Cardiac muscle cell (in vitro differentiated cells and primary cell): ENCODE measurements around the gene PANX2. TPM values are rescaled to one million over a fixed set of nuclear protein-coding genes. Genes with fewer than 3 reads are reported as not detected.

ENCODE experiments used
- DNase-seq, 2 donors: peaks; one replicate each; pipeline versions ENCODE4 v3.0.0 to v3.0.0-alpha.2; 2010 to 2017; ENCODE audit warnings: low read depth in 1 of 2, low spot score in 1 of 2
- H3K27ac ChIP-seq: fragments of 200-600 bp; sonication (generic); 2 replicates; pipeline ENCODE4 v1.5.1; 2016
- H3K27me3 ChIP-seq: fragments of 200-600 bp; sonication (generic); 2 replicates; pipeline ENCODE4 v1.6.0; 2016; ENCODE audit warnings: control low read depth
- H3K36me3 ChIP-seq: fragments of 200-600 bp; sonication (generic); 2 replicates; pipeline ENCODE4 v1.5.1; 2016; ENCODE audit warnings: control low read depth
- H3K4me1 ChIP-seq: fragments of 200-600 bp; sonication (generic); 2 replicates; pipeline ENCODE4 v1.8.1; 2017; ENCODE audit warnings: low read depth, mild to moderate bottlenecking, mixed run types
- H3K4me3 ChIP-seq: fragments of 200-600 bp; sonication (generic); 2 replicates; pipeline ENCODE4 v1.5.1; 2016; ENCODE audit warnings: mild to moderate bottlenecking
- H3K9me3 ChIP-seq: fragments of 200-600 bp; sonication (generic); 2 replicates; pipeline ENCODE4 v1.5.1; 2017; ENCODE audit warnings: low read depth, mild to moderate bottlenecking, control low read depth
- polyA plus RNA-seq: library from polyadenylated mRNA; unstranded; fragments of >200 nt; fragmentation: Nextera tagmentation; extraction: Ambion mirVana; gene quantifications from 2 replicates; pipeline ENCODE4 v1.2.1, GENCODE V29; 2016
- total RNA-seq: library from RNA; depleted of rRNA; stranded (reverse); fragments of >200 nt; gene quantifications from 2 replicates; pipeline ENCODE4 v1.2.3, GENCODE V29; 2016
- TF ChIP-seq, protein P1 (sequence below): IDR thresholded peaks from 2 replicates; pipeline ENCODE4 v1.5.1; 2012; ENCODE audit warnings: low read depth, mild to moderate bottlenecking, low read length

PANX2 gene
- total and polyA plus RNA-seq, 2 experiments from 2014 or later: 6.9 to 30.9 TPM

DNA sequence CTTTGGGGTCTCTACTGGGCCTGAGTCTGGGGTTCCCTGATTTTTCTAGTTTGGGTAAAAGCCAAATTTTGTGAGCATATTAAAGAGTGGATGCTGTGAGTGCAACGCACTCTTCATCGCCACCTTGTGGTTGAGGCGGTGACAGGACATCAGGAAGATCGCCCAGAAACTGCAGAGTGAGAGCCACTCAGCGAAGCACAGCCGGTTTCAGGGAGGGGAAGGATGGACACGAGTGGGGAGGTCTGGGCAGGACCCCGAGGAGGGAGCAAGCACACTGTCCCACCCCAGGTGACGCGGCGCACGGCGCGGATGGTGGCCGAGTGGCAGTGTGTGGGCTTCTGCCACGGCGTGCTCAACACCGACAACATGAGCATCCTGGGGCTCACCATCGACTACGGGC lies 39.4 kb downstream of the PANX2 start:
- Histone ChIP-seq H3K27me3 (no peaks in the 10 kb centered on the region), H3K4me3 (no peak overlapping the region), H3K4me1 (no peaks in the 10 kb centered on the region), H3K9me3 (no peaks in the 10 kb centered on the region), H3K36me3 (peaks cover 25% of the 10 kb centered on the region), H3K27ac (no peak overlapping the region)
- TF ChIP-seq, protein P1, sequence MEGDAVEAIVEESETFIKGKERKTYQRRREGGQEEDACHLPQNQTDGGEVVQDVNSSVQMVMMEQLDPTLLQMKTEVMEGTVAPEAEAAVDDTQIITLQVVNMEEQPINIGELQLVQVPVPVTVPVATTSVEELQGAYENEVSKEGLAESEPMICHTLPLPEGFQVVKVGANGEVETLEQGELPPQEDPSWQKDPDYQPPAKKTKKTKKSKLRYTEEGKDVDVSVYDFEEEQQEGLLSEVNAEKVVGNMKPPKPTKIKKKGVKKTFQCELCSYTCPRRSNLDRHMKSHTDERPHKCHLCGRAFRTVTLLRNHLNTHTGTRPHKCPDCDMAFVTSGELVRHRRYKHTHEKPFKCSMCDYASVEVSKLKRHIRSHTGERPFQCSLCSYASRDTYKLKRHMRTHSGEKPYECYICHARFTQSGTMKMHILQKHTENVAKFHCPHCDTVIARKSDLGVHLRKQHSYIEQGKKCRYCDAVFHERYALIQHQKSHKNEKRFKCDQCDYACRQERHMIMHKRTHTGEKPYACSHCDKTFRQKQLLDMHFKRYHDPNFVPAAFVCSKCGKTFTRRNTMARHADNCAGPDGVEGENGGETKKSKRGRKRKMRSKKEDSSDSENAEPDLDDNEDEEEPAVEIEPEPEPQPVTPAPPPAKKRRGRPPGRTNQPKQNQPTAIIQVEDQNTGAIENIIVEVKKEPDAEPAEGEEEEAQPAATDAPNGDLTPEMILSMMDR: peak; percentile 82
- peak; percentile 71 to 76 for DNase-seq

DNA sequence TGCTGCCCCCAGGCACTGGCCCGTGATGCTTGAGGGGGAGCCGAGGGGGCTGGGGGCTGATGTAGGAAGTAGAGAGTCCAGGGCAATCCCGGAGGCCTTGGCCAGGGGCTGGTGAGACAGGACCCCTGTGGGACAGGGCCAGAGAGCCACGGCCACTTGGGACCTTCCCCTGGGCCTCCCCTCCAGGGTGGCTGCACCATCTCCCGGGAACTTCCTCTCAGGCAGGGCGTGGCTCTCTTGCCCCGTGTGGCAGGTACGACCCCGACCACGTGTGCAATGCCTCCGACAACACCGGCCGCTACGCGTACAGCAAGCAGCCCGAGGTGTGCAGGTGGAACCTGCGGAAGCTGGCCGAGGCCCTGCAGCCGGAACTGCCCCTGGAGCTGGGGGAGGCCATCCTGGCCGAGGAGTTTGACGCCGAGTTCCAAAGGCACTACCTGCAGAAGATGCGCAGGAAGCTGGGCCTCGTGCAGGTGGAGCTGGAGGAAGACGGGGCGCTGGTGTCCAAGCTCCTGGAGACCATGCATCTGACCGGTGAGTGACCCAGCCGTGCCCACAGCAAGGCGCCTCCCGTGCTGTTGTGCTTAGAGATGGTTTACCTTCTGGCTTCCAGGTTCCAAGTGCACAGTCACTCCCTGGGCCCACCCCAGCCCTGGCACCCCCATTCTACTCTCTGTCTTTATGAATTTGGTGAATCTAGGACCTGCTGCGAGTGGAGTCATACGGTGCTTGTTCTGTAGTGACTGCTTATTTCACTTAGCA lies 40.0 kb downstream of the PANX2 start:
- TF ChIP-seq, protein P1: no peak
- no peak for DNase-seq
- Histone ChIP-seq H3K36me3 (peaks cover 25% of the 10 kb centered on the region), H3K27ac (no peak overlapping the region), H3K27me3 (no peaks in the 10 kb centered on the region), H3K9me3 (no peaks in the 10 kb centered on the region), H3K4me1 (no peaks in the 10 kb centered on the region), H3K4me3 (no peak overlapping the region)

DNA sequence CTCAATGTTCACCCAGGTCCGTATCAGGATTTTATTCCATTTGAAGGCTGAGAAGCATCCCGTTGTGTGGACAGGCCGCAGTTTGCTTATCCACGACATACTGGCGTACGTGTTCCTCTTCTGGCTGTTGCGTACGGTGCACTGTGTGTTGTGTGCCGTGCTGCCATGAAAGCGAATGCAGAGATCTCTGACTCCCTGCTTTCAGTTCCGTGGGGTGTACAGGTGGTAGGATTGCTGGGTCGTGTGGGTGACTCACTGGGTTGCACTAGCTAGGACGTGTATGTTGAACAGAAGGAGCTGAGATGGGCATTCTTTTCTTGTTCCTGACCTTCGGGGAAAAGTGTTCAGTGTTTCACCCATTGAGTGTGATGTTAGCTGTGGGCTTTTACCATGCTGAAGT lies 40.6 kb downstream of the PANX2 start:
- no peak overlapping the region for H3K4me3 ChIP-seq
- no peak for DNase-seq
- no peaks in the 10 kb centered on the region for H3K27me3 ChIP-seq
- no peaks in the 10 kb centered on the region for H3K9me3 ChIP-seq
- TF ChIP-seq, protein P1: no peak
- no peaks in the 10 kb centered on the region for H3K4me1 ChIP-seq
- no peak overlapping the region for H3K27ac ChIP-seq
- H3K36me3 ChIP-seq: peaks cover 26% of the 10 kb centered on the region

DNA sequence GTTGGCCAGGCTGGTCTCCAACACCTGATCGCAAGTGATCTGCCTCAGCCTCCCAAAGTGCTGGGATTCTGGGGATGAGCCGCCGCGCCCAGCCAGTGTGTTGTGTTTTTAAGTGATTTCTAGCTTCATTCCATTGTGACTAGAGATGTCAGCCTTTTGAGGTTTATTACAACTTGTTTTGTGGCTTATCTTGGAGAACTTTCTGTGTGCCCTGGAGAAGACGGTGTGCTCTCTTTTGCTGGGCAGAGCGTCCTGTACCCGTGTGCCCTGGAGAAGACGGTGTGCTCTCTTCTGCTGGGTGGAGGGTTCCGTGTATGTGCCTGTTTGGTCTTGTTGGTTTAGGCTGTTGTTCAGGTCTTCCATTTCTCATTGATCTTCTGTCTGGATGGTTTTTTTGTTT lies 42.7 kb downstream of the PANX2 start:
- Histone ChIP-seq H3K4me3 (no peak overlapping the region), H3K9me3 (no peaks in the 10 kb centered on the region), H3K4me1 (no peaks in the 10 kb centered on the region), H3K27me3 (no peaks in the 10 kb centered on the region), H3K27ac (no peak overlapping the region), H3K36me3 (peaks cover 38% of the 10 kb centered on the region)
- TF ChIP-seq, protein P1: no peak
- DNase-seq: no peak

DNA sequence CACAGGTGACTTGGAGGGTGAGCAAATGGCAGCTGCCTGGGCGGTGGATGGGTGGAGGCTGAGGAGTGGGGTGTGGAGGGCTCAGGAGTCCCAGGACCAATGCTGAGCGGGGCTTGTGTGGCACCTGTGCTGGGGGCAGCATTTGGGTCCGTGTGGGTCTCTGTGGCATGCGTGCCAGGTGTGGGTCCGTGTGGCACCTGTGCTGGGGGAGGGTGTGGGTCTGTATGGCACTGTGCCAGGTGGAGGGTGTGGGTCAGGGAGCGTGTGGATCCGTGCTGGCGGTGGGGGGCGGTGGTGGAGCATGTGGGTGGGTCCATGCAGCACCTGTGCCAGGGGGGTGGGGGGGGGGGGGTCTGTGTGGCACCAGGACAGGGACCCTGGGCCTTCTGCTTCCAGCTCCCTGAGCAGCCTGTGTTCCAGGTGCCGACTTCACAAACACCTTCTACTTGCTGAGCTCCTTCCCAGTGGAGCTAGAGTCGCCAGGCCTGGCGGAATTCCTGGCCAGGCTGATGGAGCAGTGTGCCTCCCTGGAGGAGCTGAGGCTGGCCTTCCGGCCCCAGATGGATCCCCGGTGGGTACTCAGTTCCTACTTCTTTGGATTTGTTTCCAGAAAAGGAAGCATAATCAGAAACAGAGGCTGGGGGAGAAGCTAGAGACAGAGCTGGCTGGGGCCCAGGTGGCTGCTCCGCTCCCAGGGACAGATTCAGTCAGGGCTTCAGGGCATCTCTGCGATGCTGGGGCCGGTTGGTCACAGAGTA lies 44.9 kb downstream of the PANX2 start:
- H3K36me3 ChIP-seq: peaks cover 32% of the 10 kb centered on the region
- DNase-seq: no peak
- H3K27ac ChIP-seq: peak overlapping the region; percentile 58
- no peaks in the 10 kb centered on the region for H3K4me1 ChIP-seq
- H3K27me3 ChIP-seq: no peaks in the 10 kb centered on the region
- TF ChIP-seq, protein P1: no peak
- no peaks in the 10 kb centered on the region for H3K9me3 ChIP-seq
- no peak overlapping the region for H3K4me3 ChIP-seq
